ENCODE measurements around the gene TMEM86B. TPM values are rescaled to one million over a fixed set of nuclear protein-coding genes. Genes with fewer than 3 reads are reported as not detected.
"Not testable (repeated sequence)": the region's sequence is repeated elsewhere in the genome, so short reads cannot be mapped to it uniquely, and the experiment has no call there.

TMEM86B gene
- total RNA-seq, 1 donor from 2014 or later, result 0.53 TPM

GRCh38 chr19:55212447-55212846 is 16.1 kb downstream of the TMEM86B start:
- no peaks in the 10 kb centered on the region for H3K36me3 ChIP-seq (ENCODE audit: control insufficient read depth, insufficient read depth, low read length)
- TF ChIP-seq CTCF (IDR thresholded peaks at IDR 0.05; ENCODE audit: insufficient read depth, low read length, severe bottlenecking), result no peak
- DNase-seq (ENCODE audit: low read depth) (no peak), FAIRE-seq (no peak)
- H3K4me3 ChIP-seq (ENCODE audit: low read depth, low read length), result no peak overlapping the region
- no peaks in the 10 kb centered on the region for H3K27me3 ChIP-seq (ENCODE audit: control insufficient read depth, insufficient read depth, low read length)

- Histone ChIP-seq H3K4me3 (ENCODE audit: low read depth, low read length) (no peak overlapping the region), H3K36me3 (ENCODE audit: control insufficient read depth, insufficient read depth, low read length) (no peaks in the 10 kb centered on the region), H3K27me3 (ENCODE audit: control insufficient read depth, insufficient read depth, low read length) (no peaks in the 10 kb centered on the region)
- FAIRE-seq (no peak), DNase-seq (ENCODE audit: low read depth) (peak; percentile 98)
- TF ChIP-seq CTCF (IDR thresholded peaks at IDR 0.05; ENCODE audit: insufficient read depth, low read length, severe bottlenecking), result no peak
These were observed 18.7 kb downstream of the TMEM86B start for GRCh38 chr19:55209693-55210472.

- TF ChIP-seq CTCF (IDR thresholded peaks at IDR 0.05; ENCODE audit: insufficient read depth, low read length, severe bottlenecking), result no peak
- FAIRE-seq, result no peak
- Histone ChIP-seq H3K36me3 (ENCODE audit: control insufficient read depth, insufficient read depth, low read length) (no peaks in the 10 kb centered on the region), H3K4me3 (ENCODE audit: low read depth, low read length) (no peak within 1 kb of the TSS), H3K27me3 (ENCODE audit: control insufficient read depth, insufficient read depth, low read length) (no peaks in the 10 kb centered on the region)
- no peak for DNase-seq (ENCODE audit: low read depth)
These were observed 19.5 kb downstream of the TMEM86B start, which contains the start of gene PTPRH for GRCh38 chr19:55208880-55209692. Gene PTPRH, minus strand, starts transcription at chr19:55209501. Its CDS starts 68 bp downstream, at chr19:55209433.

- Histone ChIP-seq H3K4me3 (ENCODE audit: low read depth, low read length) (no peak overlapping the region), H3K27me3 (ENCODE audit: control insufficient read depth, insufficient read depth, low read length) (no peaks in the 10 kb centered on the region), H3K36me3 (ENCODE audit: control insufficient read depth, insufficient read depth, low read length) (no peaks in the 10 kb centered on the region)
- TF ChIP-seq CTCF (IDR thresholded peaks at IDR 0.05; ENCODE audit: insufficient read depth, low read length, severe bottlenecking), result no peak
- no peak for FAIRE-seq
- peak; percentile 82 for DNase-seq (ENCODE audit: low read depth)
These were observed 21.7 kb downstream of the TMEM86B start for GRCh38 chr19:55206664-55207500.

- H3K27me3 ChIP-seq (ENCODE audit: control insufficient read depth, insufficient read depth, low read length); H3K4me3 ChIP-seq (ENCODE audit: low read depth, low read length); H3K36me3 ChIP-seq (ENCODE audit: control insufficient read depth, insufficient read depth, low read length); DNase-seq (ENCODE audit: low read depth); FAIRE-seq: not testable (repeated sequence)
- TF ChIP-seq CTCF (IDR thresholded peaks at IDR 0.05; ENCODE audit: insufficient read depth, low read length, severe bottlenecking), result peak; percentile 16
These were observed 26.4 kb downstream of the TMEM86B start for GRCh38 chr19:55202199-55202598.
